HG03457 (cell line): ENCODE results near the gene UNG.
"Not testable (repeated sequence)": the region's sequence is repeated elsewhere in the genome, so short reads cannot be mapped to it uniquely, and the experiment has no call there.

Source experiments
- ATAC-seq: cut with Tn5 transposase; IDR thresholded peaks from one replicate; pipeline ENCODE4 v1.9.1; 2021; ENCODE audit warnings: moderate number of reproducible peaks; ENCODE audit not compliant: unreplicated experiment

The UNG gene

DNA sequence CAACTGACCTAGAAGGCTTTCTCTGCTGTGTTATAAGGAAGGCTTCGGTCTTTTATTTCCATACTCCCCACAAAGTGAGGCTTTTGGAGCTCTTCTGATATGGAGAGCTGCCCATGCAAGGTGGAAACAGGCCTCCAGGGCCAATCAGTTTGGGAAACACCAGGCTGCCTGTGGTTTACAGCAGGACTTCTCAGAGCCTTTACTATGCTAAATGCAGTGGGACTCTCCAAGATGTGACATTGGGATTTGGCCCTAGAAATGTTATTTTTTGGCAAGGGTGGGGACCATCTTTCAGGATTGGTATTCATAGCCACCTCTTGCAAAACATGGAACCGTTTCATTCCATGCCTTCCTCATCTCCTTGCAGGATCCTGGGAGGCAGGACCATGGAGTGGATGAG, 22.7 kb downstream of the UNG start:
- no peak for ATAC-seq

DNA sequence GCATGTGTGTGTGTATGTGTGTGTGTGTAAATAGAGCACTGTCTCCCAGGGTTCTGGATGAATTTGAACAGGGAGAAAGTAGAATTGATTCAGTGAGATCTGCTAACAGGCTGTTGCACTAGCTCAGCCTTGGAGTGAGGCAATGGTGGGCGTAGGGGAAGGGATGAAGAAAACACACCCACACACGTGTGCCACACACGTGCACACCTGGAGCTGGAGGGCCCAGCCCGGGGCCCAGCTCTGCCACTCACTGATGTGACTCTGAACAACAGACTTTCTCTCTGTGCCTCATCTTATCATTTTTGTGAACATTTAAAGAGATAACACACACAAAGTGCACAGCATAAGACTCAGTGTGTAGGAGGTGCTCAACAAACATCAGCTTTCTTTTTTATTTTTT, 23.2 kb downstream of the UNG start:
- ATAC-seq: no peak

DNA sequence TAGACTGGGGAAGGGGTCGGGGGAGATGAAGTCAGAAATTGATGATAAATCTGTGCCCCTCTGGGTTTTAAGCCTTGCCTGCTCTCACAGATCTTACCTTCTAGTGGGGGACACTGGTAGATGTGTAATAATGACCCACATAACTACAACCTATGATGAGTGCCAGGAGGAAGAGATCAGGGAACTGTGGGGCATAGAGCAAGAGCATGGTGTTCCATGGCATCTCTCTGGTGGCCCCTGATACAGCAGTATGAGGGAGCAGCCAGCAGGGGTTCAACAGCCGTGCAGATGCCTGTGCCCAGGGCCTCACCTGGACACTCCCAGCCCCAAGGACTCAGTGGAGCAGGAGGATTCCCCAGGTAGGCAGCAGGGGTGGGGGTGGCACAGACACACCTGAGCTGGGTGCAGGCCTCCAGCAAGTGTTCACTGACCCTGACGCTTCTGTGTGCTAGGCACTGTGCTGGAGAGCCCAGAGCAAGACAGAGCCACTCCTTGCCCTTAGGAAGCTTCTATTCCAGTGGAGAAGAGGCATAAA, 24.0 kb downstream of the UNG start:
- no peak for ATAC-seq

DNA sequence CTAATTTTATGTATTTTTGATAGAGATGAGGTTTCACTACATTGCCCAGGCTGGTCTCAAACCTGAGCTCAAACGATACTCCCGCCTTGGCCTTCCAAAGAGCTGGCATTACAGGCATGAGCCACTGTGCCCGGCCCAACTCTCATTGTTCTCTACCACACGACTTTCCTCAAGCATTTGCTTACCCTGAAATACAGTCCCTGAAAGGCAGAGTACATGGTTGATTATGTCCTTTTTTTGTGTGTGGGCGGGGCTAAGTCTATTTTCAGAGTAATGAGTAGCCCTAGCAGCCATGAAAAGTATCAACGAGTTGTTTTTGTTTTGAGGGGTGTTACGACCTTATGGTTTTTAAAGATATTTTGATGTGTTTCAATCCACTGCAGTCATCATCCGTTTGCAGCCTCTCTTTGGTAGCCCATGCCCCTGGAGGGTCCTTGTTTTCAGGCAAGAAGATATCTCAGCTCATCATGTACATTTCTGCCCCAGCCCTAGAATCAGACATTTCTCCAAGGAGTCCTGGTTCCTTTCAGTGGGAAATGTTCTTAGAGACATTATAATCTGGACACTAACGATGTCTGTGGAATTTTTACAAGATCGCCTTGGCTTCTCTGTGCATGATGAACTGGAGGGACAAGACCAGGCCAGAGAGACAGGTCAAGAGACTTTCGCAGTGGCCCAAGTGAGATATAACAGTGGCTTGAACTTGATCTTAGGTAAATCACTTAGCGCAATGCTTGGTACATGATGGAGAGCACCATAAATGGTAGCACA, 27.7 kb downstream of the UNG start:
- no peak for ATAC-seq

DNA sequence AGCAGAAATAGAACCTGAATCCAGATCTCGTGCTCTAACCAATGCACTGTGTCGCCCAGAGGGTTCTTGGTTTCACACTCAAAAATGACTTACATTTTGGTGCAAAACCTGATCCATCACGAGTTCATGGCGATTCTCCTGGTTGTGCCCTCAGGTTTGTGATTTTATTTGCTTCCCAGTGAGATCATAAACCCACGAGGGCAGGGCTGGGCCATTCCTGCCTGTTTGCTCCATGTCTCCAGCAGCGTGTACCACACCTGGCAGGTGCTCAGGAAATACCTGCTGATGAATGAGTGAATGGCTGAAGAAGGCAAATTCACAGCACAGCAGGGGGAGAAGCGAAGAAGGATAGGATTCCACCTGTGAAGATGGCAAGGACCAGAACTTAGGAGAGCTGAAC, 28.4 kb downstream of the UNG start:
- no peak for ATAC-seq

DNA sequence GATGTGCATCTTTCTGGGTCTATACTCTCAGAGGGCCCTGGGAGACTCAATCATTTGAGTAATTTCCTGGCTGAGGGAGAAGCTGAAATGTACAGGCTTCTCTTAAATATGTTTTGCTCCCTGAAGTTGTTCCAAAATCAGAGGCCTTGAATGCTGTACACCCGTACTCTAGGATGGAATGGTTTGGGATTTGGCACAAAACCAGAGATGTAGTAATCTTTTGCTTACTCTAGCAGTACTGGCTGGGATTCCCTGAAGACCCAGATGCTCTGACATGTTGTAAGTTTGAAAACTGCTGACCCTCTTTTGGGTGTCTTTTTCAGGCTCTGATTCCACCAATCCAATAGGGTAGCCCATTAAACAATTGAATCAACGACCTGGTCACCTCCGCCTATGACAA, 29.4 kb downstream of the UNG start:
- no peak for ATAC-seq

DNA sequence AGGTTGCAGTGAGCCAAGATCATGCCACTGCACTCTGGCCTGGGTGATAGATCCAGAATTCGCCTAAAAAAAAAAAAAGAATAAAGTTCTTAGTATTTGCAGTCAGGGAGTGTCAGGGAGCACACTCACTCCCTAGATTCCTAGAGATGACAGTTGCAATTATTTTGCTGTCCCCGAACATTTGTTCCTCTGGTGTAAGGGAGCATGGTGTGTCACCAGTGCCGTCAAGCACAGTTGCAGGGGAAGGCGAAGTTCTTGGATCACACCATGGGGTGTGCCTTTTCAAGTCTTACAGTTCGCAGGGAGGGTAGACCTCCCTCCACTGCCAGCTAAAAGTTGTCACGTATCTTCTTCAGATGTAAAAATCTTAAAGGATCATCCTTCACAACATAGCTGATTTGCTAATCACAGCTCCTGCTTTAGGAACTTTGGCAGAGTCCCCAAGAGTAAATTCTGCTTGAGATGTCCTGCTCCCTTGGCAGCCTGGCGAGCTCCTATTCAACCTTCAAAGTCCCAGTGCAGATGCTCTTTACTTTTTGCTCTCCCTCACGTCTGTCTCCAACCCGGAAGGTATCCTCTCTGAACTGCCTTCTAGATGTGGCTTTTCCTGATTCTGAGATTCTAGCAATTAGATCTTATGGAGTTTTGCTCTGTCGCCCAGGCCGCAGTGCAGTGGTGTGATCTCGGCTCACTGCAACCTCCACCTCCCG, 30.3 kb downstream of the UNG start:
- ATAC-seq: no peak

DNA sequence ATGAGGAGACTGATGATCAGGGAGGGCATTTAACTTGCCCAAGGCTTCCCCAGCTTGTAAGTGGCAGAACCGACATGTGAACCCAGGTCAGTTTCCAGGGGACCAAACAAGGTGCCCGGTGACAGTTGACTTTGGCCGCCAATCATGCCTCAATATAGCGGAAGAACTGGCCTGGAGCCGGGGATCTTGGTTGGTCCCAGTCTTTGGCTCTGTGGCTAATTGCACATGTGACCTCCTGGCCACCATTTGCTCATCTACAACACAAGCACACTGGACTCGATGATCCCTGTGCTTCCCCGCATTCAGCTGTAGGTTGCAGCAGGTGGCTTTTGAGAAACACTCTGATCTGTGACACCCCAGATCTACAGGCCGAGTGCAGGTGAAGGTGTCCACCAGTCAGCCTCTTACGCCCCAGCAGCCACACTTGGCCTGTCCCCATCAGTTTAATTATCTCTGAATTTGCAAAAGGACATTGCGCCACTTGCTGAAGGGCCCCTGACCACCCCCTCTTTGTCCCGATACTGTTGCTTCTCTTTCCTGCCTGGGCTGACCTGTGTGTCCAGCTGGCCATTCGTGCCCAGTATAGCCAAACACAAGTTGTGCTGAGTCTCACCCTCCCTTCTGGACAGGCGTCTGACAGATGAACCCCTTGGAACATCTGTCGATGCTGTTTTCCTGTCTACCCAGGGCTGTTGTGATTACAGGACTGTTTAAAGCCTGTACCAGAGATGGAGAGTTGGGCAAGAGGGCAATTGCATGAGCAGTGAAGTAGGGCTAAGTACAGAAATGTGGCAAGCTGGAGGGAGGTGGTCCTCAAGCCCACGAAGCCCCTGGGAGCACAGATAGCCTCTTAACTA, 33.1 kb downstream of the UNG start:
- ATAC-seq: no peak

DNA sequence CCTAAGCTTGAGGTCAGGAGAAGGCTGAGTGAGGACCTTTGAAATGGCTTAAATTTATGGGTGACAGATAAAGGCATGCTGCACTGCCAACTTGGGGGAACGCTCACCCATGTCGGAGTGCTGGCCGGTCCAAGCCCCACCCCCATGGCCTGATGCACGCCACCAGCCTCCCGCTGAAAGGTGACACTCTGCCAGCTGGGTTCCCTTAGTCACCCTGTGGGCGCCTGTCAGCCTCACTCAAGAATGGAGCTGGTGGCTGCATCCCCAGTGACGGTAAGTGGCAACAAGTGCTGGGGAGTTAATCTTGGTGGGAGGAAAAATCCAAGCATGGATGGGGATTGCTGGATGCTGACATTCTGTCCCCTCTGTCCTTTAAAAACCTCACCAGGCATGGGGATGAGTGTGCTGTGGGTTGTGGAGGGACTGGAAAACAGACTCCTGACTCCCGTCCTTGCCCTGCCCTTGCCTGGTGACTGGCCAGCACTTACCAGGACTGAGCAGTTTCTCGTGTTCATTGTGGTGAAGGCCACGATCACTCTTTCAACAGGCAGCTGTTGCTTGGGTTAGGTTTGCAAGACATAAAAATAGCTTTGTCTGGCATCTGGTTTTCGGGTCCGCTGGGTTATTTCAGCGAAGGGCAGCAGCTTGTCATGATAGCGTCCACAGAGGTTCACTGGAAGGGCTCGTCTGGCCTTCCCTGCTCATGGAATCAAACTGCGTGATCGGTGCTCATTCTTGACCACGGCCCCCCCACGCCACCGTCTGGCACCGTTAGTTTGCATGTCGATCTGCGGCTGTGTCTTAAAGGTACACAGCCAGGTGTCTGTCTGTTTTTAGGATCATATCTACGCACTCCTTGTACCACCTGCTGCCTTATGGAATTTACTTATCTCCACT, 34.0 kb downstream of the UNG start:
- ATAC-seq: no peak

DNA sequence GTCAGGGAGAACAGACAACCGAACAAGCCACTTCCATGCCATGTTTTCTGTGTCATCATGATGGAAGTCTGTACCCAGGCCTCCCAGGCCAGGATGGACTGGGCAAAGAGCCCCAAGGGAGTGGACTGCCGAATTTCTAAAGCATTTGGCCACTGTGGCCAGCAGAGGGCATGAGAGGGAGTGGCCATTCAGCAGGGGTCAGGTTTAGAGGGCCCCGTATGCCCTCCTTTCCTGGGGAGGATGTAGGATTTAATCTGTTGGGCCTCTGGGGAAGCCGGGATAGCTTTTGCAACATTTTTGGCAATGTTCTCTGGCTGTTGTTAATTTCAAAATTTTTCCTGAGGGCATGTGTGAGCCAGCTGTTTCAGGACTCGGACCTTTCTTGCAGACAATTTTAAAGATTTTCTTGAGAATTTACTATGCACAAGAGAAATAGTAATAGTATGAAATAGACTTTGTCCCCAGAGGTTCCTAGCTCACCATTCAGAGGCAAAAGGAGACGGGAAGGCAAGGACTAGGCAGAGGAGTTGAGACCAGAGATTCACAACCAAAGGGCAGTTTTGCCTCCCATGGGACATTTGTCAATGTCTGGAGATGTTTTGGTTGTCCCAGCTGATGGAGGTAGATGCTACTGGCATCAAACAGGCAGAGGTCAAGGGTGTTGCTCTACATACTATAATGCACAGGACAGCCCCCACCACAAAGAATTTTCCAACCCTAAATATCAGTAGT, 37.0 kb downstream of the UNG start:
- no peak for ATAC-seq

DNA sequence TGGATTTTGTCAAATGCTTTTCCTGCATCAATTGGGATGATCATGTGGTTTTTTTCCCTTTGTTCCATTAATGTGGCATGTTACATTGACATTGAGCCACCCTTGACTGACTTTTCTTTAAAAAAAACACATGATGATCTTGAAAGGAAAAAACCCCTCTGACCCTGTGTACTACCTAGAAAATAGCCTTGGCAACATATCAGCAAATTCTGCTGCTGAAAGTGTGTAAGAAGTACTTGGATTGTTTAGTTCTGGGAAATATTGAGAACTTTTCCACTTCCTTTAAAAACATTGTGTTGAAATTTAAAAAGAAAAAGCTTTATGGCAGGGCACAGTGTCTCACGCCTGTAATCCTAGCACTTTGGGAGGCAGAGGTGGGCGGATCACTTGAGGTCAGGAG, 39.7 kb downstream of the UNG start:
- no peak for ATAC-seq

DNA sequence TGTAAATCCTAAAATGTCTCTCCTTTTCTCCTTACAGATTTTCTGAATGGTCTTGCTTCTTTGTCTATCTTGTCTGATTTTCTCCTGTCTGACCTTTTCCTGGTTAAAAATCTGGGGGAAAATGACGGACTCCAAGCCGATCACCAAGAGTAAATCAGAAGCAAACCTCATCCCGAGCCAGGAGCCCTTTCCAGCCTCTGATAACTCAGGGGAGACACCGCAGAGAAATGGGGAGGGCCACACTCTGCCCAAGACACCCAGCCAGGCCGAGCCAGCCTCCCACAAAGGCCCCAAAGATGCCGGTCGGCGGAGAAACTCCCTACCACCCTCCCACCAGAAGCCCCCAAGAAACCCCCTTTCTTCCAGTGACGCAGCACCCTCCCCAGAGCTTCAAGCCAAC, 42.0 kb downstream of the UNG start:
- no peak for ATAC-seq

DNA sequence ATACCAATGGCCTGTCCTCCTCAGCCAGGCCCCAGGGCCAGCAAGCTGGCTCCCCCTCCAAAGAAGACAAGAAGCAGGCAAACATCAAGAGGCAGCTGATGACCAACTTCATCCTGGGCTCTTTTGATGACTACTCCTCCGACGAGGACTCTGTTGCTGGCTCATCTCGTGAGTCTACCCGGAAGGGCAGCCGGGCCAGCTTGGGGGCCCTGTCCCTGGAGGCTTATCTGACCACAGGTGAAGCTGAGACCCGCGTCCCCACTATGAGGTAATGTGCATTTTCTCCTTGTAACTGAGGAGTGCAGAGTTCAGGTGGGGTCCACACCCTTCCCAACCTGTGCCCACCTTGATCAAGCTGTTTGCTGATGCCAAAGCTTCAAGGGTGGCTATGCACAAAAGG, 42.4 kb downstream of the UNG start:
- no peak for ATAC-seq

DNA sequence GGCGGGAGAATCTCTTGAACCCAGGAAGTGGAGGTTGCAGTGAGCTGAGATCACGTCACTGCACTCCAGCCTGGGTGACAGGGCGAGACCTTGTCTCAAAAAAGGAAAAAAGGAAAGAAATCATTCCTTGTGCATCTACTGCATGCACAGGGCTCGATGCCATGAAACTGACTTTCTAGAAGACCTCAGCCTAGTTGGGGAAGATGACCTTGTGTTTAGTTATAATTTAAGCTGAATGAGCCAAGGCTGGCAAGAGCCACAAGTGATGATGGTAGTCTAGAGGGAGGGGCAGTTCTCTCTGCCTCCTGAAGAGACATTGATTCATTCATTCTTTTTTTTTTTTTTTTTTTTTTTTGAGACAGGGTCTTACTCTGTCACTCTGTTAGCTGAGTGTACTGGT, 43.2 kb downstream of the UNG start:
- ATAC-seq: no peak

DNA sequence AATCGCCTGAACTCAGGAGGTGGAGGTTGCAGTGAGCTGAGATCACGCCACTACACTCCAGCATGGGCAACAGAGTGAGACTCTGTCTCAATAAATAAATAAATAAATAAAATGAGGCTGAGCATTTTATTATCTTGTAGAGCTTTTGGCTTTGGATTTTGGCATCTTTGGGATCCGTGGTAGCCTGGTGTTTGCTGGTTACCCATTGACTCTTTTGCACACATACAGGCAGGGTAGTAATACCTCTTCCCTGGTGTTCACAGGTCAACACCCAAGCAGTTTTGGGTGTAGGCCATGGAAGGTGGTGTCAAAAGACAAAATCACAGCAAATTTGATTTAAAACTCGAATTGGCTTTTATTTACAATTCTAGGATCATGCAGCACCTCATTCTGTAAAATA, 46.8 kb downstream of the UNG start:
- ATAC-seq: no peak

DNA sequence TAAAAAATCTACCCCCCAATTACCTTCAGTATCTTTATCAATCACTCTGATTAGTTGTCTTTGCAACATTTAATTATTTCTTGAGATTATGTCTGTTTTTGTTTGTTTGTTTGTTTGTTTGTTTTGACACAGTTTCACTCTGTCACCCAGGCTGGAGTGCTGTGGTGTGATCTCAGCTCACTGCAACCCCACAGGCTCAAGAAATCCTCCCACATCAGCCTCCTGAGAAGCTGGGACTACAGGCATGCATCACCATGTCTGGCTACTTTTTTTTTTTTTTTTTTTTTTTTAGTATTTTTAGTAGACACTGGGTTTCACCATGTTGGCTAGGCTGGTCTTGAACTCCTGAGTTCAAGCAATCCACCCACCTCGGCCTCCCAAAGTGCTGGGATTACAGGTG, 49.7 kb downstream of the UNG start:
- ATAC-seq: not testable (repeated sequence)

DNA sequence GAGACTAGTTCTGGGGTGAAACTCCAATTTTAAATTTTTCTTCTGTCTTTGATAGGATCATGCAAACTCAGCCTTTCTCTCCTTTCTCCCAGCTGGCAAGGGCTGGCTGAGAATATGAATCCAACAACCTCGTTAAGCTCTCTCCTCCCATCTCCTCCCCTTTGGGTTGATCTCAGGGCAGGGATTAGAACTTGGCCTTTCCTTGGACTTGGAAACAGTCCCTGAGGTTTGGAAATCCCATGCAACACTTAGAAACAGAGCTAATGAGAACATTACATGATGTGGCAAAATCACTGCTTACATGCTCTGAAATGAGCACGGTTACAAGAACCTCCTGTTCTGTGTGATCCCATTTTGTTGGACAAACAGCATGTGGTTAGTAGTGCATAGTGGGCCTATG, 50.6 kb downstream of the UNG start:
- ATAC-seq: no peak

DNA sequence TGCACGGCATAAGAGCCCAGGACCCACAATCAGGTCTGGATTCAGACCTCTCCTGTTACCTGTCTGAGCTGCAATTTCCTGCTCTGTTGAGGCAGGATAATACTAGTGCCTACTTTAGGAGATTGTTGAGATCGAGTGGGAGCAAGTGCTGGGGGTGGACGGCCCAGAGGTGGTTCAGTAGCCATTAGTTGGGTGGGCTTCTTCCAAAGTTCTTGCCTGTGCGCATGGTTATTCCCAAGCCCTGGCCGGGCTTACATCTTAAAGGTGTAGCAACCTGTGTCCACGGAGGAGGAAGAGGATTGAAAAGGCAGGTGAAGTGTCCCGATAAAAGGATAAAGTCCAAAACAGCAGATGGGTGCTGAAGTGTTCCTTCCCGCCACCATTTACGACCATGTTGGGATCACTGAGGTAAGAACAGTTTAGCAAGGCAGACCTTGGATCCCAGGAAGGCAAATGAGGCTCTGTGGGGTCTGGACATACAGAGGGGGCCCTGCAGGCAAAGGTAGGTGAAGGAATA, 52.8 kb downstream of the UNG start:
- no peak for ATAC-seq

DNA sequence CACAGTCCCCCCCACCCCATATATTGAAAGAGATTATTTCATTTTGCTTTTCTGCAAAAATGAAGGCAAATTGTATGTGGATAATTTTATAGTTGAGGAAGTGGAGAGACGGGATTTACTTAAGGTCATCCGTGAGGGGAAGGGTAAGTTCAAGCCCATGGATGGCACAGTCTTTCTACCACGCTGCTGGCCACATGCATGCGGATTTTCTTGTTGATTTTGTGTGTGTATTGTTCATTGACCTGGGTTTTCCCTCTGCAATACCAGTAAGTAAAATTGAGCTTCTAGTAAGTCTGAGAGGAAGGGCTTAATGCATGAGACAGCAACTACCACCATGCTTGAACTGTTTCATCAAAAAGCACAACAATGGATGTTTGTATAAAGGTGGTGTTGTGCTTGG, 54.1 kb downstream of the UNG start:
- ATAC-seq: no peak
